GM18867 (cell line): ENCODE data around the gene IL1B.

Experiments used
- ATAC-seq: cut with Tn5 transposase; IDR thresholded peaks from one replicate; pipeline ENCODE4 v1.9.1; 2021; ENCODE audit warnings: mild to moderate bottlenecking, moderate library complexity; ENCODE audit not compliant: unreplicated experiment

IL1B gene

GRCh38 chr2:112787294-112787693 is 49.3 kb downstream of the IL1B start:
- no peak for ATAC-seq

GRCh38 chr2:112784199-112785189 is 52.1 kb downstream of the IL1B start, which contains the start of gene IL1A:
TSS of gene IL1A (minus strand) at chr2:112784493. CDS start at chr2:112783770, 723 bp downstream.
- ATAC-seq = no peak

- no peak for ATAC-seq
Observed at GRCh38 chr2:112783187-112783714, 53.3 kb downstream of the IL1B start.

GRCh38 chr2:112782234-112782799 is 54.3 kb downstream of the IL1B start:
- ATAC-seq = peak; percentile 91
